GM21390 (cell line): ENCODE data around the gene CDH15.
"Not testable (repeated sequence)": the region's sequence is repeated elsewhere in the genome, so short reads cannot be mapped to it uniquely, and the experiment has no call there.

Experiments
- ATAC-seq: cut with Tn5 transposase; IDR thresholded peaks from one replicate; pipeline ENCODE4 v1.9.1; 2021; ENCODE audit not compliant: unreplicated experiment

The CDH15 gene

GRCh38 chr16:89172171-89172527 lies 601 bp downstream of the CDH15 start:
- ATAC-seq, result no peak

DNA sequence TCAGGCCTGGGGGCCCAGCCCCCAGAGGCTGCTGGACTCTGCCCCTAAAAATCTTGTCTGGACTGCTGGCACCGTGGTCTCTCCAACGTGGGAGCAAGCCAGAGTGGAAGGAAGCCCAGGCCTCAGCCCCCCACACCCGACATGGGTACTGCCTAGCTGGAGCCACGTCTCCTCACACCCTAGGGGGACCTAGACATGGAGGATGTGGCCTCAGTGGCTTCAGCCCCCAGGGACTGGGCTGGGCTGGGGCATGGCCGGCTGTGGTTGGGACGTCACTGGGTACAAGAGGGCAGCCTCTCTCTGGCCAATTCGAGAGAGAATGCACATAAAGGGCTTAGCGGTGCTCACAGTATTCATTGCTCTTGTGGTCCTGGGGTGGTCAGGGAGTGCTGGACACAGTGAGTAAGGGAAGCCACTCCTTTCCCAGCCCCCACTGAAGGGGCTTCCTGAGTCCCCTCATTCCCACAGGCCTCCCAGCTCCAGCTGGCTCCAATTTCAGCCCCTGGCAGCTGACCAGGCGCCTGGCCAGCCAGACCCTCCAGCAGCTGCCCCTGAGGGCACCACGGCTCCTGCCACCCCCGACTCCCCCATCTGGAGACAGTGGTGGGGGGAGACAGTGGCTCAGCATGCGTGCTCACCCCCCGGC lies 1.1 kb downstream of the CDH15 start:
- ATAC-seq, result no peak

- no peak for ATAC-seq
Measured at GRCh38 chr16:89173174-89173921, 1.8 kb downstream of the CDH15 start.

- no peak for ATAC-seq
Measured at GRCh38 chr16:89174055-89174827, 2.7 kb downstream of the CDH15 start.

- no peak for ATAC-seq
Measured at GRCh38 chr16:89174877-89175276, 3.3 kb downstream of the CDH15 start.

DNA sequence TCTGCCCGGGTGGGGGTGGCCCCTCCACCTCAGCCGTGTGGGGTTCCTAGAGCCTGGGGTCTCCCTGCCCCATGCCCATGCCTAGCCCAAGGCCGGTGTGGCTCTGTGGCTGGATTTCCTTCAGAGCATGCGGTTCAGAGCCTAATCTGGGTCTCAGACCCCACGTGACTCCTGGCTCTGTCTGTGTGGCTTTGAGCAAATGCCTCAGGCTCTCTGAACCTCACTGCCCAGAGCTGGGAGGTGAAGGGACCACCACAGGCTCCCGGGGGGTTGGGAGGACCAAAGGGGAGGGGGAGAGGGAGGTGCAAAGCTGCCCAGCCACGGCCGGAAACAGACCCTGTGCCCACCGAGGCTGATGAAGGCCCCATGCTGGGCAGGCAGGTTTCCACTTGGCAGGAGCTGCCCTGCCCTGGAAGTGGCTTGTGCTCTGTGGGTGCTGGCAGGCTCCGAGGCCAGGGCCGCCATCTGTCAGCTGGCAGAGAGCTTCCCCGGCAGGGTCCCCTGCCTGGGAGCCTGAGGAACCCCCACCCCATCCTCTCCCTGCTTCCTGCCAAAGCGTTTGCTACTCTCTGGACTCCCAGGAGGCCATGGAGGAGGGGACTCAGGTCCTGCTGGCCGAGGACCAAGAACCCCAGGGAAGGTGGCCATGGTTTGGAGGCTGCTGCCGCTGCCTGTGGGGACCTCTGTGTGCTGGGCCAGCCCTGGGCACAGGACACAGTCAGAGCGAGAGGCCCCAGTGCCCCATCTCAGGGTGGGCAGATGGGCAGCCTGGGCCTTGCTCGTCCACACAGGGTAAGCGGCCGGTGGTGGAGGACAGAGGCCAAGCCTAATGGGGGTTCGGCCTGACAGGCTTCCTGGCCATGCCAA lies 4.0 kb downstream of the CDH15 start:
- no peak for ATAC-seq

GRCh38 chr16:89176147-89176690 lies 4.7 kb downstream of the CDH15 start:
- ATAC-seq, result no peak

DNA sequence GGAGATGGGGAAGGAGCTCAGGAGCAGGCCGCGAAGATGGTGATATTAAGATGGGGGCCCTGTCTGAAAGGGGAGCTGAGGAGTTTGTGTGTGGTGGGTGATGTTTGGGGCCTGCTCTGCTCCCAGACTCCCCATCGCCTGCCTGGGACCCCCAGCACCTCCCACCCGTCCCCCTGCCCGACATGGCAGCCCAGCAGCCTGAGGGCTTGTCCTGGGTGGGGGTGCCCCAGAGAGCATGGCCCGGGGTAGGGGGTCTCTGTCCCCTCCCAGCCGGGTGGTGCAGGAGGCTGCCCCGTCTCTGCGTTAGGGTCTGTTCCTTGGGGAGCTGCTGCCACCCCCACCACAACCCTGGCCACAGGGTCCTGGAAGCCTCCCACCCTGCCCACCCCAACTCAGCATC lies 5.2 kb downstream of the CDH15 start:
- ATAC-seq, result no peak

DNA sequence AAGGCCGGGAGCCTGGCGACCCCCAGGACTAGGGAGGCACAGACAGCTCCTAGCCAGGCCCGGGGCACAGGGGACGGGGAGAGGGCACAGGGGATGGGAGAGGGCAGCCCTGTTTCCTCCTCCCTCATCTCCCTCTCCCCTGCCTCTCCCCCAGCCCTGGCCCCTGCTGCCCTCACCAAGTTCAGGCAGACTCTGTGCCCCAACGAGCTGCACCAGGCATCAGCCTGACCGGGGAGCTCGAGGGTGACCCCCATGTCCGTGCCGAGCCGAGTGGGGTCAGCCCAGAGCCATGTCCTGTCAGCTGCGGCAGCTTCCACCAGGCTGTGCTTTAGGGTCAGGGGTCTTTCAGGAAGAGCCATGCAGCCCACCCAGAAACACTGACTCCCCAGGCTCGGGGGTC lies 6.0 kb downstream of the CDH15 start:
- ATAC-seq, result no peak

GRCh38 chr16:89178453-89179147 lies 7.1 kb downstream of the CDH15 start:
- no peak for ATAC-seq

GRCh38 chr16:89179148-89179484 lies 7.6 kb downstream of the CDH15 start:
- no peak for ATAC-seq

GRCh38 chr16:89179656-89180315 lies 8.2 kb downstream of the CDH15 start:
- no peak for ATAC-seq

DNA sequence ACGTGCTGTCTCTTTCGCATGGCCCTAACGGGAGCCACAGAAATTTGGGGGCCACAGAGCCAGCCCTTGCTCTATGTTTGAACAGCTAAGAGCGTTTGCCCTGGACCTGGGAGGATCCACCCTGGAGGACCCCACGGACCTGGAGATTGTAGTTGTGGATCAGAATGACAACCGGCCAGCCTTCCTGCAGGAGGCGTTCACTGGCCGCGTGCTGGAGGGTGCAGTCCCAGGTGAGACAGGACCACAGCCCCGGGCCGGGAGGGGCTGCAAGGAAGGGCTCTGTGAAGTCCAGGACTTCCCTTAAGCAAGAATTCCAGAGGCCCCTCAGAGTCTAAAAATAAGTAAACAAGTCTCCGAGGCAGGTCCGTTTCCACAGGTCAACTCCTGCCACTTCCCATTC lies 11.9 kb downstream of the CDH15 start:
- ATAC-seq, result no peak

DNA sequence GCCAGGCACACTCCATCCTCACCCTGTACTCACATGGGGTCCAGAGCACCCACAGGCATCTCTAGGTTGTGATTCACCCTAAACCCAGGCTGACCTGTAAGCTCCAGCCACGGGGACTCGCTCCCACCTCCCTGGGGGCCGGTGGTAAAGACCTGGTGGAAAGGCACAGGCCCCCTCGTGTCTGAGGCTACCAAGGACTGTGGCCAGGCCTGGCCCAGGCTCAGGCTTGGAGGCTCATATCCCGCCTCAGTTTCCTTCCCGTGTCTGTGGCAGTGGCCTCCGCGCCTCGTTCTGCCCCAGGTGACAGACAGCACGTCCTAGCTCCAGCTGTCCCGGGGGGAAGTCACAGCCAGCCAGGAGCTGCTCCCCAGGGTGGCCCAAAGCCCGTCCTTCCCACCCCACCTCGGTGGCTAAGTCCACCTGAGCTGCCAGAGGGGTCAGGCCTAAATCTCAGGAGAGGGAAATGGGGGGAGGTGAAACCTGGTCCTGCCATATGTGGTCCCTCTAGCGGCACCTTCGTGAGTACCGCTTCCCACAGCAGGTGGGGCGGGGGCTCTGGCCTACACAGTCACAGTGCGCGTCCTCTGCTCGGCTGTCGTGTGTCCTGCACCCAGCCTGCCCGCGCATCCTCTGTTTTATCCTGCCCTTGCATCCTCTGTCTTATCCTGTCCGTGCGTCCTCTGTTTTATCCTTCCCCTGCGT lies 12.6 kb downstream of the CDH15 start:
- ATAC-seq, result no peak

DNA sequence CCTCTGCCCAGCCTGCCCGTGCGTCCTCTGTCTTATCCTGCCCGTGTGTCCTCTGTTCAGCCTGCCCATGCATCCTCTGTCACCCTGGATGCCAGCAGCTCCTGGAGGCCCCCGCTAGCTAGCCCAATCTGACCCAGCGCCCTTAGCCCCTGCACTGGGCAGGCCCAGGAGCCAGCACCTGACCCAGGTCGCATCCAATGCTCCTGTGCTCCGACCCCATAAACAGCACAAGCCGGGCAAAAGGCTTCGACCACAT lies 13.1 kb downstream of the CDH15 start:
- ATAC-seq, result no peak

- no peak for ATAC-seq
Measured at GRCh38 chr16:89184933-89185794, 13.6 kb downstream of the CDH15 start.

DNA sequence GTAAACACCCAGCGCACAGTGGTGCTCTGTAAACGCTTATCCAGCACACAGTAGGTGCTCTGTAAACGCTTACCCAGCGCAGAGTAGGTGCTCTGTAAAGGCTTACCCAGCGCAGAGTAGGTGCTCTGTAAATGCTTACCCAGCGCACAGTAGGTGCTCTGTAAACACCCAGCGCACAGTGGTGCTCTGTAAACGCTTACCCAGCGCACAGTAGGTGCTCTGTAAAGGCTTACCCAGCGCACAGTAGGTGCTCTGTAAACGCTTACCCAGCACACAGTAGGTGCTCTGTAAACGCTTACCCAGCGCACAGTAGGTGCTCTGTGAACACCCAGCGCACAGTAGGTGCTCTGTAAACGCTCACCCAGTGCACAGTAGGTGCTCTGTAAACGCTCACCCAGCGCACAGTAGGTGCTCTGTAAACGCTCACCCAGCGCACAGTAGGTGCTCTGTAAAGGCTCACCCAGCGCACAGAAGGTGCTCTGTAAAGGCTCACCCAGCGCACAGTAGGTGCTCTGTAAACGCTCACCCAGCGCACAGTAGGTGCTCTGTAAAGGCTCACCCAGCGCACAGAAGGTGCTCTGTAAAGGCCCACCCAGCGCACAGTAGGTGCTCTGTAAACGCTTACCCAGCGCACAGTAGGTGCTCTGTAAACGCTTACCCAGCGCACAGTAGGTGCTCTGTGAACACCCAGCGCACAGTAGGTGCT lies 14.5 kb downstream of the CDH15 start:
- not testable (repeated sequence) for ATAC-seq

GRCh38 chr16:89186593-89187031 lies 15.1 kb downstream of the CDH15 start:
- not testable (repeated sequence) for ATAC-seq
